SHP77 (cell line): Measurements from ENCODE around the gene UNC13A.

ENCODE experiments used
- DNase-seq, 2 experiments: peaks; one replicate each; lab custom pipeline; 2025; lab: John Stamatoyannopoulos, UW

The UNC13A gene

DNA sequence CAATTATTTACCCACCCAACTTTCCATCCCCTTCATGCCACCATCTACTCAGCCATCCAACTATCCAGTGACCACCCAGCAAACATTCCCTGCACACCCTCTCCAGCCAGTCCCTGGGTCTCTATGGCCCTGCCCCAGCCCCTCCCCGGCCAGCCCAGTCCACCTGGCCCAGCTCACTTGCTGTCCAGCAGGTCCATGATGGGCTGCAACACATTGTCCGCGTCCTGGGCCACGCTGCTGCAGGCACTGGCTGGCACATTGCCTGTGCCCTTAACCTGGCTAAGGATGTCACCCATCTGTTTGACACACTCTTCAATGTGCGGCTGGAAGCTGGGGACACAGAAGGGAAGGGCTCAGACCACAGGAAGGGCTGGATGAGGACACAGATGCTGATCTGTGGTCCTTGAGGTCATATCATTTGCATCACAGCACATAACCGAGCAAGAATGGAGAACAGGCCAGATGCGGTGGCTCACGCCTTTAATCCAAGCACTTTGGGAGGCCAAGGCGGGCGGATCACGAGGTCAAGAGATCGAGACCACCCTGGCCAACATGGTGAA, 61.6 kb downstream of the UNC13A start:
- no peak for DNase-seq

DNA sequence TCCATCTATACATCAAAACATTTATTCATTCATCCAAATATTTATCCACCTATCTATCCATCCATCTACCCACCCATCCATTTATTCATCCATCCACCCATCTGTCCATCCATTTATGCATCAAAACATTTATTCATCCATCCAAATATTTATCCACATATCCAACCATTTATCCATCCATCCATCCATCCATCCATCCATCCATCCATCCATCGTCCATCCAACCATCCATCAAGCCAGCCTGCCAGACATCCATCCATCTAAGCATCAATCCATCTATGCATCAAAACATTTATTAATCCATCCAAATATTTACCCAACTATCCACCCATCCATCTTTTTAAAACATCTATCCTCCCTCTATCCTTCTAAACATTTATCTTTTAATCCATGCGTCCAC, 62.2 kb downstream of the UNC13A start:
- DNase-seq, result no peak

DNA sequence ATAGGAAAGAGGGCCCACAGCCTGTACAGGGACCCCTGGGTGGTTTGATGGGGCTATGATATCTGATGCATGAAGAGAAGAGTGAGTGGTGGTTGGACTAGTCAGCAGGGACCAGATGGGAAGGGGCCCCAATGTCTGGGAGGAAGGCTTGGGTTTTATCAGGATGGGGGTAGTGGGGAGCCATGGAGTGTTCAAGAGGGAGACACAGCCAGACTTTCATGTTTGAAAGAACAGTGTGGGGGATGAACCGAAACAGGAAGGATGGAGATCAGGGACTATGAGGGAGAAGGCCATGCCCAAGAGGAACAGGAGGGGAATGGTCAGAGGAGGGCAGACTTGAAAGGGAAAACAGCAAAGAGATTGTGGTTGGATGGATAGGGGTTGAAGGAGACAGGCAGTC, 63.1 kb downstream of the UNC13A start:
- no peak for DNase-seq

DNA sequence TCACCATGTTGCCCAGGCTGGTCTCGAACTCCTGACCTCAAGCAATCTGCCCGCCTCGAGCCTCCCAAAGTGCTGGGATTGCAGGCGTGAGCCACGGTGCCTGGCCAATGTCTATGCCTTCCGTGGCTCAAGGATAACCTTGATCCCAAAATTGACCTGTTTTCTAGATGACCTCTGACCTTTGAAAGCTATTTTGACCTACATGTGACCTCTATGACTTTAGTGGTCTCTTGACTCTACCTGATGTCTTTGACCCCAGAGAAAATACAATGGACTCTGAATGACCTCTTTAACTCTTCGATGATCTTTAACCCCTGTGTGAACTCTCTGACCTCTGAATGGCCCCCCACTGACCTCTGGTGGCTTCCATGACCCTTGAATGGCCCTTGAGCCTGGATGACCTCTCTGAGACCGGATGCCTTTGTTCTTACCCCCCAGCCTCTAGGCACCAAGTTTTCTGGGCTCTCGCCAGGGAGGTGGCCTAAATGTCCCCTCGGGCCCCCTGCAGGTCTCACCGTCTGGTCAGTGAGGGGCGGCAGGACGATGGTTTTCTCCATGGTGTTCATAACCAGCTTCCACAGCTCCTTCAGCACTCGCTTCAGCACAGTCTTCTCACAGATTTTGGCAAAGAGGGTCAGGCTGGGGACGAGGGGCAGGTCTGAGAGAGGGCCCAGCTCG, 63.7 kb downstream of the UNC13A start:
- no peak for DNase-seq

DNA sequence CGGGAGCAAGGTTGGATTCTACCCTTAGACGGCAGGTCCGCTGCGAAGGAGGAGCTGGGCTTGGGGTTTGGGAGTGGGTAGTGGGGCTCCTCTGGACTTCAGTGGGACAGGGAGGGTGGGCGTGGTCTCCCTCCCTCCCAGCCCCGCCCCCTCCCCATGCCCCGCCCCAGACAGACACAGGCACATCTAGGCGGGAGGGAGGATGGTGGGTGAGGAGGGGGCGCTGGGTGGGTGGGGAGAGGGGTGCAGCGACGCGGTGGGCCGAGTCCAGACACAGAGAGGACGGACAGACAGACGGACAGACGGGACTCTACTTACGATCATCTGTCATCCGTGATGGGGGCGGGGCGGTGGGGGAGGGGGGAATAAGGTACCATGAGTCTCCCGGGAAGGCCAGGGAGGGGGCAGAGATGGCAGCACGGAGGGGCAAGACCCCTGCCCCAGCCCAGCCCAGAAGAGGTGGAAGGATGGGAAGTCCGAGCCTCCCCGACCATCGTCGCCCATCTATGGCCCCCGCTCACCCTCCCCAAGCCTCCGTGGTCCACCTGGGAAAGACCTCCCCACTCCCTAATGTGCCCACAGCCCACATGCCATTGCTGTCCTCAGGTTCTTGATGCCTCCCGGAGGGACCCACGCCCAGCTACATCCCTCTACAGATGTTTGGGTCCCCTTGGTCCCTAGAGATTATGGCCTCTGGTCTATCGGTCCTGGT, 64.8 kb downstream of the UNC13A start:
- no peak for DNase-seq

DNA sequence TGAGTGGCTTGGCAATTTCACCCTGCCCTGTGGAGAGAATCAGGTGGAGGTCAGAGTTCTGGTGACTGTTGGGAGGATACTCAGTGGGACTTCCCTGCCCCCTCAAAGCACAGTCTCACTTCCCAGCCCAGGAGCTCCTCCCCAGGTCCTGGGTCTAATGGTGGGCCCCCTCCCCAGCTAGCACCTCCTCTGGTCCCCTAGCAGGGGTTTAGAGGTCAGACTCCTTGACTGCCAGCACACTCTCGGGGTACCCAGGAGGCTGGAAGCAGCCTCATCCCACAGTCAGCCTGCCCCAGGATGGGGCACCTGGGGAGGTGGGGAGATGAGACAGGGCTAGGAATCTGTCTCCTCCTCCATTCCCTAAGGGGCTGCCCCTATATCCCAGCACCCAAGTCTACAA, 67.5 kb downstream of the UNC13A start:
- DNase-seq, result no peak

DNA sequence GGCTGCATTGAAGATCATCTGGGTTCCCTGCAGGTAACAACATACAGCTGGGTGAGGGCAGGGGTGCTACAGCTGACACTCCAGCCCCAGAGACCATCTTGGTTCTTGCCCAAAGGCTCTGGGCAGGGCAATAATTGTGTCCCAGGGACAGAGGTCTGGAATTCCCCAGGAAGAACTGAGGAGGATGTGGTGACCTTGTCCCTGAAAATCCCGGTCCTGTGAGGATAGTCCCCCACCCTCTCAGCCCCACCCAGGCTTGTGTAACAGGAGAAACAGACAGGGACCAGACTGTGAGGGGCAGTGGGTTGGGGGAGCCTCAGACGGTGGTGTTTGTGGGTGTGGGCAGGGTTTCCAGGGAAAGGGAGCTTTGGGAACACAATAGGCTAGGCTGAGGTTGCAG, 69.2 kb downstream of the UNC13A start:
- no peak for DNase-seq

DNA sequence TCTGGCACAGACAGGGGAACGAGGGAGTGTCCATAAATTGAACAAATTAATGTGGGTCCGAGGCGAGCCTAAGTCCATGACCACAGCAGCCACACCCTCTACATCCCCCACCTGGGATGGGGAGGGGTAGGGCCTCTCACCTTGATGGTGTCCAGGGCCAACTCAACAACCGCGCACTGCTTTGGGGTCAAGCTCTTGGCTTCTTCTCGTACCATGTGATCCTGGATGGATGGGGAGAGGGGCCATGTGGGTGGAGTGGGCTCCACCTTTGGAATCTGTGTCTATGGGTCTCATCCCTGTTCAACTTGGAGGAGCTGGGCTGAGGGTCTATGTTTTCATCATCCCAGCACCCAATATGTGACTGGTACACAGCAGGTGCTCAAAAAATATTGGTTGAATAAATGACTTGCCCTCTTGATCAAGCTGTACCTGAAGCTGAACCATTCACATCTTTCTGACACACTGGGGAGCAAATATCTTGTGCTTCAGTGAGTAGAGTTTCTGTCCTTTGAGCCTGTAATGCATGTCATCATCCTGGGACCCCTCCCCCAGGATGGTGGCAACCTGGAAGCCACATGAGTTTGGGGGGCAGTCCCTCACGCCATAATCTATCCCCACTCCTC, 69.8 kb downstream of the UNC13A start:
- DNase-seq, result no peak

DNA sequence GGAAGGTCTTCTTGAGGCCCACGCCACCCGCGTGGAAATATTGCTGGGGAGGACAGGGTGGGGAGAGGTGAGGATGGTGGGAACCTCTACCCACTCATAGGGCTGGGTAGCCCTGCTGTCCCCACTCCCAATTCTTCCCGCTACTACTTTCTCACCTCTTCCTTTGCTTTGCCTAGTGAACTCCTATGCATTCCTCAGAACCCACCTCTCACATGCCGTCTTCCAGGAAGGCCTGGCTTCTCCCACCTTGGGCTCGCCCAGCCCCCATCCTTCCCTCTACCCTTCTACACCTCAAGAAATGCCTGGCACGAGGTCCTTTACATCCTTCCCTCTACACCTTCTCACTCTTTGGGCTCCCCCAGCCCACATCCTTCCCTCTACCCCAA, 70.4 kb downstream of the UNC13A start:
- DNase-seq, result no peak

DNA sequence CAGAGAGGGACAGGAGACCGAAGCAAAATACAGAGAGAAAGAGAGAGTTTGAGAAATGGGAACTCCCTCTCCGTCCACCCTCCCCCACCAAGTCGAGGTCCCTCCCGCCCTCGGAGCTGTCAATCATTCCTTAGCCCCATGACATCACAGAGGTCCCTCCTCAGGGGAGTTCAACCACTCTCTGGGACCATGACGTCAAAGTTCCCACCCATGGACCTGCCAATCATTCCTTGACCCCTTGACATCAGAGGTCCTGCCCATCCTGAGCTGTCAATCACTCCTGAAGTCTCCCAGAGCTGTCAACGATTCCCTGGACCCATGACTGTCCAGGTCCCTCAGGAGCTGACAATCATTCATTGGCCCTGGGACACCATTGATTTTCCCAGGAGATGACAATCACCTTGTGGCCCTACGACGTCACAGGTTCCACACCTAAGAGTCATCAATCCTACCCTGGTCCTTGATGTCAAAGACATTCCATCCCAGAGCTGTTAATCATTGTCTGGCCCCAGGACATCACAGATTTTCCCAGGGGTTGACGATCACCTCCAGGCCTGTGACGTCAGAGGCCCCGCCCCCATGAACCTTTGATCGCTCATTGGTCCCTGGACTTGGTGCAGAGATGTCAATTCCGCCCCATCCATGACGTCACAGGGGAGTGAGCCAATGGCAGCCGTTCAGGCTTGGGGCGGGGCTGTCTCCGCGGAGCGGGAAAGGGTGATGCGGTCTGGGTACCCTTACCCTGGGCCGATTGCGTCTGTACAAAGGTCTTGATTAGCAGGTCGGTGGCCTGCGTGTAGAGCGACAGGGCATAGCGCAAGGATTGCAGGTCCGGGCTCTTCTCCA, 71.0 kb downstream of the UNC13A start:
- DNase-seq, result no peak

DNA sequence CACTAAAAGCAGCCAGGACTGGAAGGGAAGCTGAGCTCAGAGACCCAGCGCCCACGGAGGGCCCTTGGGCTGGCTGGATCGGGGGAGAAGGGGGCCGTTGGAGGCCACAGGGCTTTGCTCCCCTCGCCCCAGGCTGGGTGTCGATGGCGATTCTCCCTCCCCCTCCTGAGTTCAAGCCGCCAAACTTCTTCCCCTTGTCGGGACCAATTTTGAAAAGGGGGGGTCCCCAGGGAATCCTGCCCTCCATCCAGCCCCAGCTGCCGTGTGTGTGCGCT, 71.5 kb downstream of the UNC13A start:
- DNase-seq, result no peak

DNA sequence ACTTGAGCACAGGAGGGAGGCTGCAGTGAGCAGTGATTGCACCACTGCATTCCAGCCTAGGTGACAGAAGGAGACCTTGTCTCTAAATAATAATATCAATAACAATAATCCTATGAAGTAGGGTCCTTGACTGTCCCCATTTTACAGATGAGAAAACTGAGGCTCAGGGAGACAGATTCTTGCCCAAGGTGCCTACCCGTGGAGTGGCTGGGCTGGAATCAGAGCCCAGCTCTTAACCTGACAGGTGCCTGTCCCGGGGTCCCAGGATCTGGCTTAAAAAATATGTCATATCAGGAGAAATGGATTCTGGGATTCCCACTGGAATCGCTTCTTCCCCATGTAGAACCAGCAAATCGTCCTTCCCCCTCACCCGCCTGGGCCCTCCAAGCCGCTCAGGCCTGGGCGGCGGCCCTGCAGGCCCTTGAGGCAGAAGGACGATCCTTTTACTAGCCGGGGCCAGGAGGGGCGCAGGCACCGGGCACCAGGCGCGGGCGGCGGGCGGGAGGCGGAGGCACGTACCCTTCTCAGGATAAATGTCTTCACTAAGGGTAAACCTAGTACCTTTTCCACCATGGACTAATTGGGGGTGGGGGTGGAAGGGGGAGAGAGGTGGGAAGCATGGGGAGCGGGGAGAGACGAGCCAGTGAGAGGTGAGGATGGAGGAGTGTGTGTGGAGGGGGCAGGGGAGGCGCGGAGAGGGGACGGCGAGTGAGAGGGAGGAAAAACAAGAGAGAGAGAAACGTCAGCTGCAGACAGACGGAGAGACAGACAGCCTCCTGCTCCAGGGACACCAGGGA, 72.1 kb downstream of the UNC13A start:
- no peak for DNase-seq

DNA sequence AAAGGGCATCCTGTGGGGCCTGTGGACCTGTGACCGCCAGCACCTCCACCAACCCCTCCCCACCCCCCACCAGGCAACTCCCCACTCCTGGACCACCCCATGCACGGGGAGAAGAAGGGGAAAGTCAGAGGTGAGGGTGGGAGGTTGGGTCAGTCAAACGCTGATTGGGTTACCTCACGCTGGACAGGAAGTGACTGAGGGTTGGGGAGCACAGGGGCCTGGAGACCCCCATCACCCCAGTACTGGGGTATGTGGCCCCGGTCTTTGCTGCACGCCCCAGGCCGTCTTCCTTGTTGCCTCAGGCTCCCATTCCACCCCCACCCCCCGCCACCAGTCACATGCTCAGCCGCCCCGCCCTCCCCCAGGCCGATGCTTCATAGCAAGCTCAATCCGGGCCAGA, 73.7 kb downstream of the UNC13A start:
- no peak for DNase-seq

DNA sequence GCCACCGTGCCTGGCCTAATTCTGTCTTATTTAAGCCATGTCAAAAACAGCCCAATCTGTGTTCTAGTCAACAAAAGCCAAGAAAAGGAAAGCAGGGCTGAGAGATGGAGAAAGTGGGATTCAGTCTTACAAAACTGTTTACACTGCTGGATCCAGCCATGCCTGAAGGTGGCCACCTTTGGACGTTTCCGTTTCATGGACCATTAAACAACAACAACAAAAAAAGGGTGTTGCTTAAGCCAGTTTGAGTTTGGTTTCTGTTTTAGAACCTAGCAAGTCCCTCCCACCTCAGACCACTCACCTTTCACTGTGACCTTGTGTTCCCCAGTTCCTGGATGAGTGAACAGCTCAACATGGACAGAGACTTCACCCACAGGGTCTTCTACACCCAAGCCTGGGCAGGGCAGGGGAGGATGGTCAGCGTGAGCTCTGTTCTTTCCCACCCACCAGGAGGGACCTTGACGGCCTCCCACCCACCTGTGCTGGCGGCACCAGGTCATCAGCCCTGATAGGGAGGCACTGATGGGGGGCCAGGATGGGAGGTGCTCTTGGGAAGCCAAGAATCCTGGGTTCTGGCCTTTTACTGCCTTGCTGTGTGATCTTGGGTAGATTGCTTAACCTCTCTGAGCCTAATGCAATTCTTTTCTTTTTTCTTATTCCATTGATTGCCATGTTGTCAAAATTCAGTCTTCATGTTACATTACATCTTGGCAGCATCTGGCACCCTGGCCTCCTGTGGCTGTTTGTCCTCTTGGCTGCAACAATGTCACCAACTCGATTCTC, 76.5 kb downstream of the UNC13A start:
- no peak for DNase-seq

DNA sequence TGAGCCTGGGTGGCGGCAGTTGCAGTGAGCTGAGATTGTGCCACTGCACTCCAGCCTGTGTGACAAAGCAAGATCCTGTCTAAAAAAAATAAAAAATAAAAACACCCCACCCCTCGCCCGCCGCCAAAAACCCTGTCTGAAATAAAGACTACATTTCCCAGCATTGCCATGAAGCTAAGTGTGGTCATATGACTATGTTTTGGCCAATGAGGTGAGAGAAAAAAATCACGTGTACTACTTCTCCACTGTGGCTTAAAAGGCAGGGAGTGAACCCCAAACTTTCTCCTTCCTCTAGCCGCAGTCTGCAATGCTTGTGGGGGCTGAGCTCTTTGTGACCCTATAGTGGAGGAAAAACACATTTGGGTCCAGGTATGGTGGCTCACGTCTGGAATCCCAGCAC, 77.8 kb downstream of the UNC13A start:
- no peak for DNase-seq

DNA sequence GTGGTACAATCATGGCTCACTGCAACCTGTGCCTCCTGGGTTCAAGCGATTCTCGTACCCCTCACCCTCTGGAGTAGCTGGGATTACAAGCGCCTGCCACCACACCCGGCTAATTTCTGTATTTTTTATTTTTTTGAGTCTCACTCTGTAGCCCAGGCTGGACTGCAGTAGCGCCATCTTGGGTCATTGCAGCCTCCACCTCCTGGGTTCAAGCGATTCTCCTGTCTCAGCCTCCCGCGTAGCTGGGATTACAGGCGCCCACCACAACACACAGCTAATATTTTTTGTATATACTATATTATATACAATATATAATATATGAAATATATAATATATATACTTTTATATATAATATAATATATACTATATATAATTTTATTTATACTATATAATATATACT, 80.2 kb downstream of the UNC13A start:
- no peak for DNase-seq

DNA sequence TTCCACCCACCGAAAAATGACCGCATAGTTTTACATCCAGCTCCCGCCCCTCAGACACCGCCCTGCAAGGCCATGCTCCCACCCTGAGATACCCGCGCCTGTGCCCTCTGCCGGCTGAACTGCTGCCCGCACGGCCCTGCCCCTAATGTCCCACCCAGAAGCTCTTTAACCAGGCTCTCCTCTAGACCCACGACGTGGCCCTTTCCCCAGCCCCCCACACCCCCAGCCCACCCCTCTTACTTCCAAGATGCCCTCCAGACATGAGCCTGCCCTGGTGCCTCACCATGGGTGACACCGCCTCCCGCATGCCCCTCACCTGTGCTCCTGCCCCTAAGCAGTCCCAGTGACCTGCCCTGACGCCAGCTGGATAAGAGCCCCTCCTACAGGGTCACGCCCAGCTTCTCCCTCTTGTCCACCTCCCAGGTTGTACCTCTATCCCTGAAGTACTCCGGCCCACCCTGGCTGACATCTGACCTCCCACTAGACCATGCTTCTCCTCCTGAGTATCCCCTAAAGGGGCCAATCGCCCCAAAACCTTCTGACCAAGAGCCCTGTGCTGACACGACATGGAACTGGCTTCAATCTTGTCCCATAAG, 81.5 kb downstream of the UNC13A start:
- DNase-seq, result no peak

DNA sequence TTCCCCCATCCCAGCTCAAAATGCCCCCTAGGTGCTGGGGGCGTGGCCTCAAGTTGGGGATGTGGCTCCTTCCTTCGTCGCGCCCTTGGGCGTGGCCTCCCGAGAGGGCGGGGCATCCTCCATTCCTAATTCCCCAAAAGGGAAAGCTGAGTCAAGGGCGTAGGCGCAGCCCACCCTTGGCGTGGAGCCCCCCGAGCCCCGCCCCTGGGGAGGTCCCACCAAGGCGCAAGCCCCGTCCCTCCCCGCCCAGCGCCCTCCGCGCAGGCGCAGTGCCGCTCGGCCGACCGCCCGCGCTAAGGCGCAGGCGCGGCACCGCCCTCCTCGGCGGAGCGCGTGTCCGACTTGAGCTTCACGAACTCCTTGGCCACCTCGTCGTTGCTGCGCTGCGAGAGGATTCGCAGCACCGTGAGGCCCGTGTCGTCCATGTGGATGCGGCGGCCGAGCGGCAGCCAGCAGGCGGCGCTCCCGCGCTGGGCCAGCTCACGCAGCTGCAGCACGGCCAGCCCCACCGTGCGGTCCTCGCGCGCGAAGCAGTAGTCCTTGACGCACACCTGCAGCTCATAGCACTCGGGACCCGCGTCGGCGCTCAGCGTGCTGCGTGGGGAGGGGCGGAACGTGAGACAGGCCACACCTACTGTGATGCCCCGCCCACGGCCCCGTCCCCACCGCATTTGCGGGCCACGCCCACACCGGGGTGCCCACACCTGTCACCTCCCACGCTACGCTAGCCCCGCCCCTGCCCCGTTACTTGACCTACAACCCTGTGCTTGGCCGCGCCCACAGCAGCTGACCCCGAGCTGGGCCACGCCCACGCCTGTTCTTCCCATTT, 82.2 kb downstream of the UNC13A start:
- no peak for DNase-seq

DNA sequence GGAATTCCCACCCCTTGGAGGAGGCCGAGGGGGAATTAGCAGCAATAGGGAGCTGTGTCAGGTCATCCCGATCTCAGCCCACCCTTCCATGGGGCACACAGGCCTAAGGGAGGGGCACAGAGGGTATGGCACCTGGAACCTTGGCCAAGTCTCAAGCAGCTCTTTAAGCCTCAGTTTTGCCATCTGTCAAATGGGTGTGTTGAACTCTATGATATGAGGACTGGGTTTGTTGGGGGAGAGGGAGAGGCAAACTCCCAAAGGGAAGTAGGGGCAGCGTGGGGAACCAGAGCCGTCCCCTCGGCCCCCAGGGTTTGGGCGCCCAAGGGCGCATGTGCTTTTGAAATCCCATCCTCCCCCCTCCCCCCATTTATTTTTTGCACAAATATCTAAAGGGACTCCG, 83.0 kb downstream of the UNC13A start:
- DNase-seq, result no peak
